Posterior cingulate gyrus (tissue), 11 donors: Measurements from ENCODE around the gene RUBCNL.

Source experiments
- DNase-seq, 10 donors: peaks; one replicate each; pipeline versions ENCODE4 v3.0.0 to v3.0.0-alpha.2; 2020 to 2021; ENCODE audit warnings: mixed read lengths in 3 of 10
- intact Hi-C: fragments of 100-400 bp; cut with DNase I; formaldehyde crosslinking; loops from one replicate; pipeline ENCODE4 v1.15.1; 2023

RUBCNL gene

GRCh38 chr13:46342538-46342937 lies 44.5 kb downstream of the RUBCNL start:
- intact Hi-C loops = no loop called here
- no peak for DNase-seq

- intact Hi-C loops = no loop called here
- no peak for DNase-seq
These were observed 45.8 kb downstream of the RUBCNL start for GRCh38 chr13:46341112-46341711.

GRCh38 chr13:46340631-46341111 lies 46.4 kb downstream of the RUBCNL start:
- intact Hi-C loops = no loop called here
- no peak for DNase-seq

GRCh38 chr13:46340011-46340410 lies 47.0 kb downstream of the RUBCNL start:
- intact Hi-C loops = no loop called here

GRCh38 chr13:46339035-46339666 lies 47.9 kb downstream of the RUBCNL start:
- intact Hi-C loops = no loop called here
- DNase-seq = no peak

More at GRCh38 chr13:46340011-46340410, 47.0 kb downstream of the RUBCNL start:
- DNase-seq = no peak

GRCh38 chr13:46337700-46338099 lies 49.4 kb downstream of the RUBCNL start:
- intact Hi-C loops = no loop called here

GRCh38 chr13:46334035-46334822 lies 52.8 kb downstream of the RUBCNL start:
- intact Hi-C loops = no loop called here
- DNase-seq = no peak

More at GRCh38 chr13:46337700-46338099, 49.4 kb downstream of the RUBCNL start:
- no peak for DNase-seq

- intact Hi-C loops = no loop called here
- DNase-seq = no peak
These were observed 54.3 kb downstream of the RUBCNL start for GRCh38 chr13:46332772-46333171.

- no peak for DNase-seq
- intact Hi-C loops = loop anchor here (10.0 kb wide), 1 partner anchor 185 kb away; no protein-coding TSS in a partner anchor
These were observed 57.4 kb downstream of the RUBCNL start for GRCh38 chr13:46329624-46330023.

GRCh38 chr13:46327246-46327645 lies 59.8 kb downstream of the RUBCNL start:
- no peak for DNase-seq
- intact Hi-C loops = loop anchor here (10.0 kb wide), 1 partner anchor 182 kb away; no protein-coding TSS in a partner anchor

- intact Hi-C loops = loop anchor here (10.0 kb wide), 1 partner anchor 180 kb away; no protein-coding TSS in a partner anchor
- DNase-seq = no peak
These were observed 62.1 kb downstream of the RUBCNL start for GRCh38 chr13:46324976-46325375.

- intact Hi-C loops = loop anchor here (10.0 kb wide), 1 partner anchor 177 kb away; no protein-coding TSS in a partner anchor
- DNase-seq = peak in 7 of 10 donors; percentile 35 to 92 (median 51)
These were observed 65.4 kb downstream of the RUBCNL start for GRCh38 chr13:46321494-46322225.

- DNase-seq = no peak
- intact Hi-C loops = loop anchor here (10.0 kb wide), 1 partner anchor 176 kb away; no protein-coding TSS in a partner anchor
These were observed 66.2 kb downstream of the RUBCNL start for GRCh38 chr13:46320821-46321220.

- intact Hi-C loops = loop anchor here (10.0 kb wide), 1 partner anchor 176 kb away; no protein-coding TSS in a partner anchor
- no peak for DNase-seq
These were observed 66.6 kb downstream of the RUBCNL start for GRCh38 chr13:46320406-46320805.

GRCh38 chr13:46318986-46319385 lies 68.1 kb downstream of the RUBCNL start:
- no peak for DNase-seq
- intact Hi-C loops = no loop called here

GRCh38 chr13:46317120-46317519 lies 69.9 kb downstream of the RUBCNL start:
- intact Hi-C loops = no loop called here
- no peak for DNase-seq

- intact Hi-C loops = no loop called here
These were observed 71.5 kb downstream of the RUBCNL start for GRCh38 chr13:46315491-46316075.

GRCh38 chr13:46315036-46315435 lies 72.0 kb downstream of the RUBCNL start:
- intact Hi-C loops = no loop called here

More at GRCh38 chr13:46315491-46316075, 71.5 kb downstream of the RUBCNL start:
- DNase-seq = no peak

GRCh38 chr13:46314587-46314986 lies 72.5 kb downstream of the RUBCNL start:
- intact Hi-C loops = no loop called here
- no peak for DNase-seq

More at GRCh38 chr13:46315036-46315435, 72.0 kb downstream of the RUBCNL start:
- no peak for DNase-seq
